BLaER1 (cell line): ENCODE results near the gene KRTAP5-3.
A peak's percentile ranks its signal among the peaks of the same experiment; 100 is the strongest.
"Not testable (repeated sequence)": the region's sequence is repeated elsewhere in the genome, so short reads cannot be mapped to it uniquely, and the experiment has no call there.

Experiments
- H3K27ac ChIP-seq: shearing (Covaris generic); formaldehyde crosslinking; 2 replicates; pipeline ENCODE4 v1.8.1; 2022
- H3K27me3 ChIP-seq: shearing (Covaris generic); formaldehyde crosslinking; 2 replicates; pipeline ENCODE4 v1.8.1; 2022
- H3K36me3 ChIP-seq: shearing (Covaris generic); formaldehyde crosslinking; 2 replicates; pipeline ENCODE4 v1.8.1; 2022
- H3K4me1 ChIP-seq: shearing (Covaris generic); formaldehyde crosslinking; 2 replicates; pipeline ENCODE4 v1.8.1; 2022
- H3K4me2 ChIP-seq: shearing (Covaris generic); formaldehyde crosslinking; 2 replicates; pipeline ENCODE4 v1.8.1; 2022
- H3K4me3 ChIP-seq: shearing (Covaris generic); formaldehyde crosslinking; 2 replicates; pipeline ENCODE4 v1.8.1; 2022
- H3K9ac ChIP-seq: shearing (Covaris generic); formaldehyde crosslinking; 2 replicates; pipeline ENCODE4 v1.8.1; 2022
- H3K9me3 ChIP-seq: shearing (Covaris generic); formaldehyde crosslinking; 2 replicates; pipeline ENCODE4 v1.8.1; 2022
- H4K20me1 ChIP-seq: shearing (Covaris generic); formaldehyde crosslinking; 2 replicates; pipeline ENCODE4 v1.8.1; 2022
- Cebpa-rat ChIP-seq: shearing (Covaris generic); IDR thresholded peaks from 2 replicates; pipeline ENCODE4 v1.8.1; 2022

Gene KRTAP5-3

GRCh38 chr11:1623716-1624115 is 15.5 kb upstream of the KRTAP5-3 start:
- Histone ChIP-seq H3K9ac (no peak overlapping the region), H4K20me1 (no peaks in the 10 kb centered on the region), H3K4me1 (peaks cover 9% of the 10 kb centered on the region), H3K4me2 (no peak overlapping the region), H3K4me3 (no peak overlapping the region), H3K36me3 (no peaks in the 10 kb centered on the region), H3K27me3 (peaks cover 3% of the 10 kb centered on the region; the same call in 1 of the 2 replicates), H3K27ac (no peak overlapping the region), H3K9me3 (no peaks in the 10 kb centered on the region)
- no peak for TF ChIP-seq Cebpa-rat

GRCh38 chr11:1622086-1622485 is 13.8 kb upstream of the KRTAP5-3 start, which contains the start of gene KRTAP5-4:
Gene KRTAP5-4, minus strand, starts transcription at chr11:1622138. Its CDS starts 45 bp downstream, at chr11:1622093.
- peaks cover 3% of the 10 kb centered on the region; the same call in 1 of the 2 replicates for H3K27me3 ChIP-seq
- no peak for TF ChIP-seq Cebpa-rat

GRCh38 chr11:1619449-1619848 is 11.2 kb upstream of the KRTAP5-3 start:
- Histone ChIP-seq H3K4me2 (peak overlapping the region; percentile 34; the same call in 1 of the 2 replicates), H3K27me3 (0 out of 2 replicates have a peak, but pooled peaks cover 3% of the 10 kb centered on the region), H3K4me3 (no peak overlapping the region)

More at GRCh38 chr11:1622086-1622485, 13.8 kb upstream of the KRTAP5-3 start, which contains the start of gene KRTAP5-4:
- Histone ChIP-seq H3K4me3 (no peak within 1 kb of the TSS), H3K4me1 (peaks cover 9% of the 10 kb centered on the region), H4K20me1 (no peaks in the 10 kb centered on the region), H3K4me2 (no peak within 1 kb of the TSS), H3K27ac (no peak within 1 kb of the TSS), H3K9me3 (peaks cover 5% of the 10 kb centered on the region; the same call in 1 of the 2 replicates), H3K36me3 (no peaks in the 10 kb centered on the region), H3K9ac (no peak within 1 kb of the TSS)

GRCh38 chr11:1618231-1618630 is 10.0 kb upstream of the KRTAP5-3 start:
- H3K4me2 ChIP-seq = no peak overlapping the region
- peaks cover 5% of the 10 kb centered on the region; the same call in 1 of the 2 replicates for H3K9me3 ChIP-seq
- H3K27me3 ChIP-seq = 0 out of 2 replicates have a peak, but pooled peaks cover 3% of the 10 kb centered on the region
- H3K36me3 ChIP-seq = no peaks in the 10 kb centered on the region
- H3K27ac ChIP-seq = no peak overlapping the region
- TF ChIP-seq Cebpa-rat = no peak
- peaks cover 9% of the 10 kb centered on the region for H3K4me1 ChIP-seq
- no peak overlapping the region for H3K9ac ChIP-seq
- H3K4me3 ChIP-seq = no peak overlapping the region
- H4K20me1 ChIP-seq = no peaks in the 10 kb centered on the region

More at GRCh38 chr11:1619449-1619848, 11.2 kb upstream of the KRTAP5-3 start:
- Histone ChIP-seq H3K9me3 (peaks cover 5% of the 10 kb centered on the region; the same call in 1 of the 2 replicates), H3K27ac (no peak overlapping the region), H4K20me1 (no peaks in the 10 kb centered on the region), H3K36me3 (no peaks in the 10 kb centered on the region), H3K9ac (no peak overlapping the region), H3K4me1 (peaks cover 9% of the 10 kb centered on the region)
- TF ChIP-seq Cebpa-rat = no peak

- not testable (repeated sequence) for H4K20me1 ChIP-seq, H3K36me3 ChIP-seq, H3K4me3 ChIP-seq, H3K27ac ChIP-seq, H3K9me3 ChIP-seq, H3K27me3 ChIP-seq, H3K9ac ChIP-seq
- H3K4me1 ChIP-seq = peaks cover 12% of the 10 kb centered on the region; the same call in 1 of the 2 replicates
- H3K4me2 ChIP-seq = peak overlapping the region; percentile 28; the same call in 1 of the 2 replicates
These were observed 362 bp downstream of the KRTAP5-3 start for GRCh38 chr11:1607901-1608300.

- not testable (repeated sequence) for H3K27me3 ChIP-seq, H3K9me3 ChIP-seq
These were observed 962 bp downstream of the KRTAP5-3 start for GRCh38 chr11:1607156-1607845.

GRCh38 chr11:1605923-1606322 is 2.3 kb downstream of the KRTAP5-3 start:
- H3K9ac ChIP-seq, H3K4me2 ChIP-seq, H3K27me3 ChIP-seq, H3K9me3 ChIP-seq, H3K4me3 ChIP-seq, H3K36me3 ChIP-seq, H3K27ac ChIP-seq, H4K20me1 ChIP-seq: not testable (repeated sequence)
- peaks cover 12% of the 10 kb centered on the region; the same call in 1 of the 2 replicates for H3K4me1 ChIP-seq

More at GRCh38 chr11:1607156-1607845, 962 bp downstream of the KRTAP5-3 start:
- H3K9ac ChIP-seq, H3K4me2 ChIP-seq, H3K36me3 ChIP-seq, H4K20me1 ChIP-seq, H3K4me3 ChIP-seq, H3K27ac ChIP-seq: not testable (repeated sequence)
- H3K4me1 ChIP-seq = peaks cover 12% of the 10 kb centered on the region; the same call in 1 of the 2 replicates

- Histone ChIP-seq H4K20me1 (no peaks in the 10 kb centered on the region), H3K27ac (no peak overlapping the region), H3K4me3 (no peak overlapping the region), H3K4me1 (peaks cover 12% of the 10 kb centered on the region; the same call in 1 of the 2 replicates), H3K36me3 (no peaks in the 10 kb centered on the region), H3K27me3 (no peaks in the 10 kb centered on the region), H3K4me2 (no peak overlapping the region), H3K9me3 (no peaks in the 10 kb centered on the region), H3K9ac (no peak overlapping the region)
- no peak for TF ChIP-seq Cebpa-rat
These were observed 3.6 kb downstream of the KRTAP5-3 start for GRCh38 chr11:1604711-1605110.

GRCh38 chr11:1604181-1604580 is 4.1 kb downstream of the KRTAP5-3 start:
- H3K9ac ChIP-seq = no peak overlapping the region
- H3K9me3 ChIP-seq = no peaks in the 10 kb centered on the region

GRCh38 chr11:1603629-1604028 is 4.6 kb downstream of the KRTAP5-3 start:
- no peaks in the 10 kb centered on the region for H3K36me3 ChIP-seq
- H3K4me3 ChIP-seq = no peak overlapping the region
- H3K9ac ChIP-seq = no peak overlapping the region
- no peaks in the 10 kb centered on the region for H3K27me3 ChIP-seq
- no peaks in the 10 kb centered on the region for H3K9me3 ChIP-seq
- peaks cover 12% of the 10 kb centered on the region; the same call in 1 of the 2 replicates for H3K4me1 ChIP-seq
- H3K27ac ChIP-seq = no peak overlapping the region
- no peaks in the 10 kb centered on the region for H4K20me1 ChIP-seq
- no peak overlapping the region for H3K4me2 ChIP-seq
- no peak for TF ChIP-seq Cebpa-rat

More at GRCh38 chr11:1604181-1604580, 4.1 kb downstream of the KRTAP5-3 start:
- H3K4me3 ChIP-seq = no peak overlapping the region
- H3K4me1 ChIP-seq = peaks cover 12% of the 10 kb centered on the region; the same call in 1 of the 2 replicates
- H3K4me2 ChIP-seq = no peak overlapping the region
- H4K20me1 ChIP-seq = no peaks in the 10 kb centered on the region
- TF ChIP-seq Cebpa-rat = no peak
- no peak overlapping the region for H3K27ac ChIP-seq
- no peaks in the 10 kb centered on the region for H3K27me3 ChIP-seq
- no peaks in the 10 kb centered on the region for H3K36me3 ChIP-seq

- not testable (repeated sequence) for H3K4me3 ChIP-seq, H3K27me3 ChIP-seq, H3K9ac ChIP-seq, H3K9me3 ChIP-seq, H4K20me1 ChIP-seq, H3K4me2 ChIP-seq, H3K27ac ChIP-seq, H3K36me3 ChIP-seq
- peaks cover 14% of the 10 kb centered on the region; the same call in 1 of the 2 replicates for H3K4me1 ChIP-seq
These were observed 6.6 kb downstream of the KRTAP5-3 start for GRCh38 chr11:1601663-1602062.
